ENCODE data around the gene DCAF6.

The DCAF6 gene

GRCh38 chr1:167938080-167938636, 1.7 kb downstream of the DCAF6 start:
- no peak overlapping the region for H2AFZ ChIP-seq (ENCODE audit: low read length)
- peaks cover 29% of the 10 kb centered on the region for H3K4me1 ChIP-seq (ENCODE audit: insufficient read depth, low read length, severe bottlenecking)
- H3K4me3 ChIP-seq (ENCODE audit: low read depth, low read length, poor library complexity, severe bottlenecking), result peak overlapping the region; percentile 74
- peaks cover 78% of the 10 kb centered on the region for H3K79me2 ChIP-seq (ENCODE audit: insufficient read depth, low read length)
- H3K4me2 ChIP-seq (ENCODE audit: low read length), result peak overlapping the region; percentile 78
- peaks cover 12% of the 10 kb centered on the region for H3K36me3 ChIP-seq (ENCODE audit: insufficient read depth, low read length)
- H3K9ac ChIP-seq (ENCODE audit: low read length), result peak overlapping the region; percentile 78
- H4K20me1 ChIP-seq (ENCODE audit: insufficient read depth, low read length), result no peaks in the 10 kb centered on the region
- TF ChIP-seq, protein P1, sequence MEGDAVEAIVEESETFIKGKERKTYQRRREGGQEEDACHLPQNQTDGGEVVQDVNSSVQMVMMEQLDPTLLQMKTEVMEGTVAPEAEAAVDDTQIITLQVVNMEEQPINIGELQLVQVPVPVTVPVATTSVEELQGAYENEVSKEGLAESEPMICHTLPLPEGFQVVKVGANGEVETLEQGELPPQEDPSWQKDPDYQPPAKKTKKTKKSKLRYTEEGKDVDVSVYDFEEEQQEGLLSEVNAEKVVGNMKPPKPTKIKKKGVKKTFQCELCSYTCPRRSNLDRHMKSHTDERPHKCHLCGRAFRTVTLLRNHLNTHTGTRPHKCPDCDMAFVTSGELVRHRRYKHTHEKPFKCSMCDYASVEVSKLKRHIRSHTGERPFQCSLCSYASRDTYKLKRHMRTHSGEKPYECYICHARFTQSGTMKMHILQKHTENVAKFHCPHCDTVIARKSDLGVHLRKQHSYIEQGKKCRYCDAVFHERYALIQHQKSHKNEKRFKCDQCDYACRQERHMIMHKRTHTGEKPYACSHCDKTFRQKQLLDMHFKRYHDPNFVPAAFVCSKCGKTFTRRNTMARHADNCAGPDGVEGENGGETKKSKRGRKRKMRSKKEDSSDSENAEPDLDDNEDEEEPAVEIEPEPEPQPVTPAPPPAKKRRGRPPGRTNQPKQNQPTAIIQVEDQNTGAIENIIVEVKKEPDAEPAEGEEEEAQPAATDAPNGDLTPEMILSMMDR (IDR thresholded peaks at IDR 0.05; ENCODE audit: low read length), result no peak
- no peak for TF ChIP-seq EZH2 (IDR thresholded peaks at IDR 0.05; ENCODE audit: borderline replicate concordance, low read length)
- no peaks in the 10 kb centered on the region for H3K9me3 ChIP-seq (ENCODE audit: low read length)
- no peaks in the 10 kb centered on the region for H3K27me3 ChIP-seq (ENCODE audit: insufficient read depth, low read length)
- no peaks in the 10 kb centered on the region for H3K9me2 ChIP-seq (ENCODE audit: low read depth, low read length)
- H3K27ac ChIP-seq (ENCODE audit: low read depth, low read length, poor library complexity, severe bottlenecking), result peak overlapping the region; percentile 90
- no peaks in the 10 kb centered on the region for H3F3A ChIP-seq (ENCODE audit: insufficient read depth, low read length)

- TF ChIP-seq, protein P1 (IDR thresholded peaks at IDR 0.05; ENCODE audit: low read length), result no peak
Observed at GRCh38 chr1:167940264-167940663, 3.8 kb downstream of the DCAF6 start.

DNA sequence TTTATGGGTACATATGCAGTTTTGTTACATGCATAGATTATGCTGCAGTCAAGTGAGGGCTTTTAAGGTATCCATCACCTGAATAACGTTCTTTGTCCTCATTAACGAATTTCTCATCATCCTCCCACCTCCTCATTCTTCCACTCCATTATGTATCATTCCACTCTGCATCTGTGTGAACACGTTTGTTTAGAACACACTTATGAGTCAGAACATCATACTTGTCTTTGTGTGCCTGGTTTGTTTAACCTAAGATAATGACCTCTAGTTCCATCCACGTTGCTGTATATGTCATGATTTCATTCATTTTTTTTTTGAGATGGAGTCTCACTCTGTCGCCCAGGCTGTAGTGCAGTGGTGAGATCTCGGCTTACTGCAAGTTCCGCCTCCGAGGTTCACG, 7.1 kb downstream of the DCAF6 start:
- Histone ChIP-seq H3K27me3 (ENCODE audit: insufficient read depth, low read length) (no peaks in the 10 kb centered on the region), H3K9me2 (ENCODE audit: low read depth, low read length) (no peaks in the 10 kb centered on the region), H3K4me3 (ENCODE audit: low read depth, low read length, poor library complexity, severe bottlenecking) (no peak overlapping the region), H3K4me2 (ENCODE audit: low read length) (no peak overlapping the region), H4K20me1 (ENCODE audit: insufficient read depth, low read length) (no peaks in the 10 kb centered on the region), H3K27ac (ENCODE audit: low read depth, low read length, poor library complexity, severe bottlenecking) (no peak overlapping the region), H3K36me3 (ENCODE audit: insufficient read depth, low read length) (peaks cover 12% of the 10 kb centered on the region), H2AFZ (ENCODE audit: low read length) (no peak overlapping the region), H3K79me2 (ENCODE audit: insufficient read depth, low read length) (peaks cover 92% of the 10 kb centered on the region), H3K9ac (ENCODE audit: low read length) (no peak overlapping the region), H3K4me1 (ENCODE audit: insufficient read depth, low read length, severe bottlenecking) (peaks cover 6% of the 10 kb centered on the region), H3K9me3 (ENCODE audit: low read length) (no peaks in the 10 kb centered on the region), H3F3A (ENCODE audit: insufficient read depth, low read length) (no peaks in the 10 kb centered on the region)
- no peak for TF ChIP-seq EZH2 (IDR thresholded peaks at IDR 0.05; ENCODE audit: borderline replicate concordance, low read length)
- TF ChIP-seq, protein P1 (IDR thresholded peaks at IDR 0.05; ENCODE audit: low read length), result no peak

More at GRCh38 chr1:167940264-167940663, 3.8 kb downstream of the DCAF6 start:
- H3K36me3 ChIP-seq (ENCODE audit: insufficient read depth, low read length), result peaks cover 12% of the 10 kb centered on the region
- no peaks in the 10 kb centered on the region for H3K9me3 ChIP-seq (ENCODE audit: low read length)
- no peak overlapping the region for H3K4me2 ChIP-seq (ENCODE audit: low read length)
- no peak overlapping the region for H3K27ac ChIP-seq (ENCODE audit: low read depth, low read length, poor library complexity, severe bottlenecking)
- H3K4me1 ChIP-seq (ENCODE audit: insufficient read depth, low read length, severe bottlenecking), result peaks cover 13% of the 10 kb centered on the region
- no peaks in the 10 kb centered on the region for H4K20me1 ChIP-seq (ENCODE audit: insufficient read depth, low read length)
- no peak overlapping the region for H2AFZ ChIP-seq (ENCODE audit: low read length)
- H3K27me3 ChIP-seq (ENCODE audit: insufficient read depth, low read length), result no peaks in the 10 kb centered on the region
- H3K79me2 ChIP-seq (ENCODE audit: insufficient read depth, low read length), result peaks cover 79% of the 10 kb centered on the region
- no peak overlapping the region for H3K9ac ChIP-seq (ENCODE audit: low read length)
- no peaks in the 10 kb centered on the region for H3K9me2 ChIP-seq (ENCODE audit: low read depth, low read length)
- H3K4me3 ChIP-seq (ENCODE audit: low read depth, low read length, poor library complexity, severe bottlenecking), result no peak overlapping the region
- H3F3A ChIP-seq (ENCODE audit: insufficient read depth, low read length), result no peaks in the 10 kb centered on the region
